A673 (cell line): ENCODE measurements around the gene FAM184B. TPM values are rescaled to one million over a fixed set of nuclear protein-coding genes. Genes with fewer than 3 reads are reported as not detected.
A peak's percentile ranks its signal among the peaks of the same experiment; 100 is the strongest.

ENCODE experiments used
- BruUV-seq: library from RNA; stranded (reverse); fragments of 400-500 nt; replicated peaks from 2 replicates; lab custom pipeline; 2021; lab: Mats Ljungman, UMichigan
- CTCF ChIA-PET: fragments of 300-600 bp; sonication (Branson Sonifier 250); formaldehyde crosslinking; loops from one replicate; lab custom pipeline; 2022; ENCODE audit warnings: antibody characterized with exemption; lab: Charles Lee
- POLR2A ChIA-PET: fragments of 300-600 bp; sonication (Branson Sonifier 250); formaldehyde crosslinking; loops from one replicate; lab custom pipeline; 2022; ENCODE audit warnings: antibody characterized with exemption; ENCODE audit not compliant: low non-redundant PET; lab: Charles Lee
- DNase-seq: peaks from one replicate; pipeline ENCODE4 v3.0.0-alpha.2; 2015; ENCODE audit warnings: low spot score
- H3K27ac ChIP-seq: fragments of 200-600 bp; sonication (generic); 2 replicates; pipeline ENCODE4 v1.5.1; 2016; ENCODE audit warnings: mixed run types, low read depth, mild to moderate bottlenecking, mixed read lengths, antibody characterized with exemption, low read length; ENCODE audit not compliant: poor library complexity, severe bottlenecking
- H3K27me3 ChIP-seq: fragments of 200-600 bp; sonication (generic); replicated peaks from 2 replicates; pipeline ENCODE4 v1.6.1; 2017; ENCODE audit warnings: mixed run types, low read depth, mild to moderate bottlenecking, mixed read lengths, antibody characterized with exemption, low read length; ENCODE audit not compliant: insufficient read depth, poor library complexity
- H3K36me3 ChIP-seq: fragments of 200-600 bp; sonication (generic); 2 replicates; pipeline ENCODE4 v1.6.1; 2016; ENCODE audit warnings: mixed run types, mild to moderate bottlenecking, mixed read lengths, antibody characterized with exemption, low read length; ENCODE audit not compliant: insufficient read depth, poor library complexity, severe bottlenecking
- H3K4me1 ChIP-seq: fragments of 200-600 bp; sonication (generic); 2 replicates; pipeline ENCODE4 v1.6.1; 2017; ENCODE audit warnings: mixed run types, mild to moderate bottlenecking, mixed read lengths, antibody characterized with exemption, low read length; ENCODE audit not compliant: insufficient read depth, poor library complexity, severe bottlenecking
- H3K4me3 ChIP-seq: fragments of 200-600 bp; sonication (generic); 2 replicates; pipeline ENCODE4 v1.5.1; 2016; ENCODE audit warnings: low read depth, mixed run types, mild to moderate bottlenecking, mixed read lengths, low read length; ENCODE audit not compliant: poor library complexity, severe bottlenecking
- H3K9me3 ChIP-seq: fragments of 200-600 bp; sonication (generic); 2 replicates; pipeline ENCODE4 v1.6.1; 2016; ENCODE audit warnings: mixed run types, low read depth, mild to moderate bottlenecking, mixed read lengths, antibody characterized with exemption, low read length; ENCODE audit not compliant: poor library complexity, severe bottlenecking
- CTCF ChIP-seq: fragments of 300-800, 200-600 bp; sonication (generic); conservative IDR thresholded peaks from 2 replicates; pipeline ENCODE4 v1.5.1; 2017; ENCODE audit warnings: low read depth, mild to moderate bottlenecking, antibody characterized with exemption, low read length, moderate library complexity, mixed read lengths
- EZH2 ChIP-seq: fragments of 200-600 bp; sonication (generic); IDR thresholded peaks from 2 replicates; pipeline ENCODE4 v1.6.1; 2017; ENCODE audit warnings: borderline replicate concordance, low read depth, mild to moderate bottlenecking, mixed read lengths, antibody characterized with exemption, low read length; ENCODE audit not compliant: poor library complexity, severe bottlenecking
- intact Hi-C: fragments of 100-400 bp; cut with micrococcal nuclease; formaldehyde crosslinking; loops from one replicate; pipeline ENCODE4 v1.10.0; 2022; ENCODE audit not compliant: unreplicated experiment
- total RNA-seq: library from RNA; stranded (reverse); gene quantifications from 2 replicates; pipeline ENCODE4 v1.2.3, GENCODE V29; 2021

The FAM184B gene
- total RNA-seq, 1 experiment from 2014 or later, result 0.26 TPM

DNA sequence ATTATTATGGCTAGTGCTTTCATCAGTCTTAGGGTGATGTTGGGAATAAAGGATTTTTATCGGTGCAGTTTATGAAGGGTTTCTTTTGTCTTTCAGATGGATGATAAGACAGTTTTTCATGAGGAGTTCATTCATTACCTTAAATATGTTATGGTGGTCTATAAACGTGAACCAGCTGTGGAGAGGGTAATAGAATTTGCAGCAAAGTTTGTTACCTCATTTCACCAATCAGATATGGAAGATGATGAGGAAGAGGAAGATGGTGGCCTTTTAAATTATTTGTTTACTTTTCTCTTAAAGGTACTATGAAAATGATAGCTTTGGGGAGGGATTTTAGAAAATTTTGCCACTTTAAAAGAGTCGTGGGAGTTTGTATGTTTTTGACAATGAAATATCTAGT, 30.7 kb upstream of the FAM184B start:
- peaks cover 51% of the 10 kb centered on the region for H3K36me3 ChIP-seq
- peak; percentile 15 for DNase-seq
- intact Hi-C loops, result loop anchor here (5.0 kb wide), 2 partner anchors 210 to 555 kb away; partner anchors contain the start of gene LCORL
- no peak for TF ChIP-seq EZH2
- TF ChIP-seq CTCF, result no peak
- BruUV-seq, result no TSS peak
- no peaks in the 10 kb centered on the region for H3K9me3 ChIP-seq
- ChIA-PET CTCF (no interaction called here), POLR2A (no interaction called here)
- no peaks in the 10 kb centered on the region for H3K27me3 ChIP-seq
- peak overlapping the region; percentile 94 for H3K27ac ChIP-seq
- H3K4me1 ChIP-seq, result peaks cover 20% of the 10 kb centered on the region
- peak overlapping the region; percentile 72 for H3K4me3 ChIP-seq

GRCh38 chr4:17811078-17811603, 29.7 kb upstream of the FAM184B start:
- Histone ChIP-seq H3K9me3 (no peaks in the 10 kb centered on the region), H3K27ac (peak overlapping the region; percentile 94), H3K4me3 (peak overlapping the region; percentile 72), H3K4me1 (peaks cover 23% of the 10 kb centered on the region), H3K27me3 (no peaks in the 10 kb centered on the region), H3K36me3 (peaks cover 42% of the 10 kb centered on the region)
- no peak for TF ChIP-seq CTCF
- no peak for TF ChIP-seq EZH2
- no TSS peak for BruUV-seq
- intact Hi-C loops, result loop anchor here (5.0 kb wide), 2 partner anchors 211 to 556 kb away; partner anchors contain the start of gene LCORL
- no peak for DNase-seq
- ChIA-PET POLR2A (interaction anchor here (1.0 kb wide), 1 partner anchor 13 kb away, joined by 3 read pairs; no protein-coding TSS in a partner anchor), CTCF (no interaction called here)

- peak; percentile 99 for DNase-seq
- H3K27me3 ChIP-seq, result no peaks in the 10 kb centered on the region
- TF ChIP-seq CTCF, result no peak
- H3K36me3 ChIP-seq, result peaks cover 40% of the 10 kb centered on the region
- H3K27ac ChIP-seq, result peak within 1 kb of the TSS; percentile 94
- ChIA-PET CTCF (no interaction called here), POLR2A (interaction anchor here (1.0 kb wide), 1 partner anchor 13 kb away, joined by 3 read pairs; no protein-coding TSS in a partner anchor)
- H3K9me3 ChIP-seq, result no peaks in the 10 kb centered on the region
- intact Hi-C loops, result loop anchor here (5.0 kb wide), 2 partner anchors 212 to 557 kb away; partner anchors contain the start of gene LCORL
- BruUV-seq, result TSS peak; percentile 58
- H3K4me3 ChIP-seq, result peak within 1 kb of the TSS; percentile 72
- peaks cover 24% of the 10 kb centered on the region for H3K4me1 ChIP-seq
Measured at GRCh38 chr4:17810260-17811077, 29.0 kb upstream of the FAM184B start, which contains the start of the genes DCAF16 and NCAPG. Gene DCAF16 (minus strand): TSS chr4:17810757. CDS start chr4:17804141, 6,616 bp downstream. Gene NCAPG (plus strand): TSS chr4:17810979. CDS start chr4:17811078, 99 bp downstream.
